IPS-NIHi7 (cell line): ENCODE measurements around the gene DNAAF8.
"Not testable (repeated sequence)": the region's sequence is repeated elsewhere in the genome, so short reads cannot be mapped to it uniquely, and the experiment has no call there.

Experiments
- DNase-seq: peaks from one replicate; pipeline ENCODE4 v3.0.0; 2012; ENCODE audit warnings: mixed read lengths; ENCODE audit errors: extremely low spot score

DNAAF8 gene

DNA sequence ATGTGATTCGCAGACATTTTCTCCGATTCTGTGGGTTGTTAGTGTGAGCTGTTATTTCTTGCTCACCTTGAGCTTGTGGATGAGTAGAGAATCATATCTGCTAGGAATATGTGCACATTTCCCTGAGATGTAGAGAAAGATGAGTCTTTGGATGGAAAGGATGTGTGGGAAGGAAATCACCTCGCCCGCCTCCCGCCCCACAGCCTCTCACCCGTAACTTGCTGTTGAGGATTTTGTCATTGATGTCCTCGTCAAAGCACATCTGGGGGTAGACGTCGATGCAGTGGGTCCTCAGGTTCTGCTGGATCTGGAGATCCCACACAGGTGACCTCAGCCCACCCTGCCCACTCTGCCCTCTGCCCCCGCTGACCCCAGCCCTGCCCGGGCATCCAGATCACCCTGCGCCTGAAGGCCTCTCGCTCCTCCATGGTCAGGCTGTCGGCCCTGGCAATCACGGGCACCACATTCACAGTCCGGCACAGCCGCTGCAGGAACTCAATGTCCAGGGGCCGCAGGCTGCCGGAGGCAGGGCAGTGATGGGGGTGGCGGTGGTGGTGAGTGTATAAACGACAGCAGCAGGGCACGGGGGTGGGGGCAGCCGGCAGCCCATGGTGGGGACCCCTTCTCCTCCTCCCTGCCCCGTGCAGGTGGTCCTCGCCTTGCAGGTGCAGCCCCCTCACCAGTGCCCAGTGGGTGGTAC lies 49.1 kb downstream of the DNAAF8 start:
- no peak for DNase-seq

GRCh38 chr16:4783951-4784336 lies 49.6 kb downstream of the DNAAF8 start:
- no peak for DNase-seq

GRCh38 chr16:4784444-4784987 lies 50.2 kb downstream of the DNAAF8 start:
- not testable (repeated sequence) for DNase-seq

DNA sequence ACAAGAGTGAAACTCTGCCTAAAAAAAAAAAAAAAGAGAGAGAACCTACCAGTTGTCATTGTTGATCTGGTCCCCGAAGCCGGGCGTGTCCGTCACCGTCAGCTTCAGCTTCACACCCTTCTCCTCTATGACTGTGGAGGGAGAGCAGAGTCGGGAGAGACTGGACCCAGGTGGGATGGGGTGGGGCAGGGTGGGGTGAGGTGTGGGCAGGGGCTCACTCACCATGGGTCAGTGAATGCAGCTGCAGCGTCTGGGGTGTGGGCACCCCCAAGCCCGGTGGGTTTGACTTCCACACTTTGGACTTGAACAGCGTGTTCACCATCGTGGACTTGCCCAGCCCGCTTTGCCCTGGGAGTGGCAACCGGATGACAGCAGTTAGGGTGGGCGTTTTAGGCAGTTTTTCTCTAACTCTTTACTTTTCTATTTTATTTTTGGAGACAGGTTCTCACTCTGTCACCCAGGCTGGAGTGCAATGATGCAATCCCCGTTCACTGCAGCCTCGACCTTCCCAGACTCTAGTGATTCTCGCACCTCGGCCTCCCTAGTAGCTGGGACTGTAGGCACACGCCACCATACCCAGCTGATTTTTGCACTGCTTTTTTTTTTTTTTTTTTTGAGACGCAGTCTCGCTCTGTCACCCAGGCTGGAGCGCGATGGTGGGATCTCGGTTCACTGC lies 51.6 kb downstream of the DNAAF8 start:
- no peak for DNase-seq

- no peak for DNase-seq
Measured at GRCh38 chr16:4787068-4787467, 52.7 kb downstream of the DNAAF8 start.

- DNase-seq, result no peak
Measured at GRCh38 chr16:4787627-4788482, 53.5 kb downstream of the DNAAF8 start, which contains the start of gene SEPTIN12. TSS of gene SEPTIN12 (minus strand) at chr16:4788345. CDS start at chr16:4787645, 700 bp downstream.

- DNase-seq, result no peak
Measured at GRCh38 chr16:4788489-4788889, 54.2 kb downstream of the DNAAF8 start.

DNA sequence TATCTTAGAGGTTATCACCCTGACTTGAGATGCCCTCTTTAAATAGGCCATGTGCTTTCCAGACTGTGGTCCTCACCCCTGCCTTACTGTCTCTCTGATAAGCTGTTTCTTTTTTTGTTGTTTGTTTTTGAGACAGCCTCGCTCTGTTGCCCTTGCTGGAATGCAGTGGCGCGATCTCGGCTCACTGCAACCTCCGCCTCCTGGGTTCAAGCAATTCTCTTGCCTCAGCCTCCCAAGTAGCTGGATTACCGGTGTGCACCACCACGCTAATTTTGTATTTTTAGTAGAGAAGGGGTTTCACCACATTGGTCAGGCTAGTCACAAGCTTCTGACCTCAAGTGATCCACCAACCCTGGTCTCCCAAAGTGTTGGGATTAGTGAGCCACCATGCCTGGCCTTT lies 54.6 kb downstream of the DNAAF8 start:
- no peak for DNase-seq

- DNase-seq, result no peak
Measured at GRCh38 chr16:4790261-4790660, 55.9 kb downstream of the DNAAF8 start.

GRCh38 chr16:4790871-4791270 lies 56.5 kb downstream of the DNAAF8 start:
- no peak for DNase-seq

DNA sequence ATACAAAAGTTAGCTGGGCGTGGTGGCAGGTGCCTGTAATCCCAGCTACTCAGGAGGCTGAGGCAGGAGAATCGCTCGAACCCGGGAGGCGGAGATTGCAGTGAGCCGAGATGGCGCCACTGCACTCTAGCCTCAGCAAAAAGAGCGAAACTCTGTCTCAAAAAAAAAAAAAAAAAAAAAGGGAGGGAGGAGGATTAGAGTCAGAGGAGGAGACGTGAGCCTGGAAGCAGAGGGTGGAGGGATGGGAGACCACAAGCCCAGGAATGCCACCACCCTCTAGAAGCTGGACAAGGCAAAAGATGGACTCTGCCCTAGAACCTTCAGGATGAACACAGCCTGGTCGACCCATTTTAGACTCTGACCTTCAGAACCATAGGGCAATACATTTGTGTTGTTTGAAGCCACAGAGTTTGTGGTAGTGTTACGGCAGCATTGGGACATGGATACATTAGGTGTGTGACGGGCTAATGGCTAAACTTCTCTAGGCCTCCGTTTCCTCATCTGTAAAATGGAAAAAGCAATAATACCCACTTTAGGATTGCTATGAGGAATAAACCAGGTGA lies 58.7 kb downstream of the DNAAF8 start:
- DNase-seq, result no peak

GRCh38 chr16:4795181-4795827 lies 61.0 kb downstream of the DNAAF8 start, which contains the start of gene SMIM22:
TSS of gene SMIM22 (plus strand) at chr16:4795369. CDS start at chr16:4795735, 366 bp downstream.
- no peak for DNase-seq

- no peak for DNase-seq
Measured at GRCh38 chr16:4795828-4796572, 61.7 kb downstream of the DNAAF8 start.

- no peak for DNase-seq
Measured at GRCh38 chr16:4796982-4797804, 62.9 kb downstream of the DNAAF8 start.

DNA sequence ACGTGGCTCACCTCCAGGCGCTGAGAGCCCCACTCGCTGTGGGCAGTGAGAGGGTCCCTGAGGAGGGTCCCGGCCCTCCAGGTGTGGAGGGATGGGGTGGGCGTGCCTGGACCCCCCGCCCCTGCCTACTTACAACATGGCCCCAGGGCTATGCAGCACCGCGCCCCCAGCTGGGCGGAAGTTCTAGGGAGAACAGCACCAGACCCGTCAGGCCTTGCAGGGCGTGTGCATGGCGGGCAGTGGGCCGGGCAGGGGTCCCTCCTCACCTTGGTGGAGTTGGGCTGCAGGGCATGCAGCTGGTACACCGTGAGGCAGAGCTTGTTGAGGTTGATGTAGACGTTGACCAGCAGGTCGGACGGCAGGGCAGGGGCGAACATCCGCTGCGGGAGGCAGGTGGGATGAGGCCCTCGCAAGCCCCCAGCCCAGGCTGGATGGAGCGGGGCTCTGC lies 63.5 kb downstream of the DNAAF8 start:
- no peak for DNase-seq

DNA sequence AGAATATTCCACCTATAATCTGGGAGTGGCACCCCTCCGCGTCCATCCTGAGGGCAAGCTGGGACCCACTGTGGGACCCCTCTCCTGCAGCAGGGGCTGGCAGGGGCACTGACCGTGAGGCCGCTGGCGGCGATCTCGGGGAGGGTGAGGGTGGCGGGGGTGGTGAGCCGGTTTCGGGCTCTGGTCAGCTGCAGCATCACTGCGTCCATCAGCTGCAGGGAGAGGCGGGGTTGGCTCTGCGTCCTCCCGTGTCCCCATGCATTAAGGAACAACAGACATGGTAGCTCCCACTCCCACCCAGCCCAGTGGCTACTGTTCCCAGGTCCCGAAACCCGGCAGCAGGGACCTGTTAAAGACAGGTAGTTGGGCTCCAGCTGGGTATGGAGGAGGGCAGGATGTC lies 64.1 kb downstream of the DNAAF8 start:
- no peak for DNase-seq
